SU-DHL-6 (cell line): ENCODE measurements around the gene PPP2R5D.

Experiments used
- H2AFZ ChIP-seq: fragments of 200-600 bp; sonication (generic); 2 replicates; pipeline ENCODE4 v1.6.1; 2014; ENCODE audit warnings: low read depth, mild to moderate bottlenecking, moderate library complexity, mixed read lengths, antibody characterized with exemption, low read length; ENCODE audit not compliant: severe bottlenecking
- H3F3A ChIP-seq: fragments of 200-600 bp; shearing (Covaris generic); 2 replicates; pipeline ENCODE4 v1.6.0; 2016; ENCODE audit warnings: antibody characterized with exemption, mild to moderate bottlenecking; ENCODE audit not compliant: insufficient read depth
- H3K27ac ChIP-seq: fragments of 200-600 bp; sonication (generic); 2 replicates; pipeline ENCODE4 v1.5.1; 2016; ENCODE audit warnings: low read depth, mild to moderate bottlenecking, low read length, moderate library complexity, mixed read lengths
- H3K27me3 ChIP-seq: fragments of 200-600 bp; sonication (generic), shearing (Covaris generic); 2 replicates; pipeline ENCODE4 v1.6.0; 2014; ENCODE audit warnings: mild to moderate bottlenecking, low read length
- H3K36me3 ChIP-seq: fragments of 200-600 bp; sonication (generic); 2 replicates; pipeline ENCODE4 v1.6.1; 2014; ENCODE audit warnings: mild to moderate bottlenecking, low read length, mixed read lengths
- H3K4me2 ChIP-seq: fragments of 300-600, 200-600 bp; shearing (Covaris generic), sonication (generic); 2 replicates; pipeline ENCODE4 v1.6.0; 2014; ENCODE audit warnings: low read length, low read depth, mild to moderate bottlenecking; ENCODE audit not compliant: poor library complexity, severe bottlenecking
- H3K4me3 ChIP-seq: fragments of 200-600 bp; sonication (generic); 2 replicates; pipeline ENCODE4 v1.5.1; 2014; ENCODE audit warnings: antibody characterized with exemption, low read length, mild to moderate bottlenecking, mixed read lengths; ENCODE audit not compliant: insufficient read depth, poor library complexity, severe bottlenecking
- H3K79me2 ChIP-seq: fragments of 200-600 bp; sonication (generic); 2 replicates; pipeline ENCODE4 v1.6.1; 2014; ENCODE audit warnings: mild to moderate bottlenecking, low read length, moderate library complexity; ENCODE audit not compliant: insufficient read depth
- H3K9ac ChIP-seq: fragments of 200-600 bp; sonication (generic); 2 replicates; pipeline ENCODE4 v1.7.0; 2014; ENCODE audit warnings: mild to moderate bottlenecking, low read length
- H3K9me2 ChIP-seq: fragments of 200-600 bp; sonication (generic); replicated peaks from 2 replicates; pipeline ENCODE4 v1.6.1; 2014; ENCODE audit warnings: low read length; ENCODE audit not compliant: insufficient read depth
- H3K9me3 ChIP-seq: fragments of 200-600 bp; sonication (generic); 2 replicates; pipeline ENCODE4 v1.6.1; 2014; ENCODE audit warnings: low read length, mixed read lengths; ENCODE audit not compliant: insufficient read depth
- H4K20me1 ChIP-seq: fragments of 200-600 bp; sonication (generic); 2 replicates; pipeline ENCODE4 v1.6.1; 2014; ENCODE audit warnings: low read depth, mild to moderate bottlenecking, antibody characterized with exemption, low read length, moderate library complexity, mixed read lengths
- CTCF ChIP-seq: fragments of 200-600 bp; sonication (generic); IDR thresholded peaks from one replicate; pipeline ENCODE4 v1.5.1; 2017; ENCODE audit warnings: antibody characterized with exemption, mild to moderate bottlenecking, low read length, moderate library complexity; ENCODE audit not compliant: insufficient read depth, poor library complexity, severe bottlenecking
- EZH2phosphoT487 ChIP-seq: fragments of 200-600 bp; sonication (generic), shearing (Covaris generic); conservative IDR thresholded peaks from 2 replicates; pipeline ENCODE4 v1.6.1; 2018; ENCODE audit warnings: mild to moderate bottlenecking, antibody characterized with exemption, low read length, moderate library complexity, mixed read lengths

Gene PPP2R5D

GRCh38 chr6:43050981-43051380, 66.6 kb downstream of the PPP2R5D start:
- no peak overlapping the region for H3K4me3 ChIP-seq
- no peaks in the 10 kb centered on the region for H4K20me1 ChIP-seq
- H3F3A ChIP-seq, result peaks cover 10% of the 10 kb centered on the region; the same call in 1 of the 2 replicates
- H3K9ac ChIP-seq, result no peak overlapping the region
- TF ChIP-seq EZH2phosphoT487, result no peak
- TF ChIP-seq CTCF, result no peak
- no peaks in the 10 kb centered on the region for H3K9me3 ChIP-seq
- H3K4me2 ChIP-seq, result no peak overlapping the region
- no peak overlapping the region for H3K27ac ChIP-seq
- no peaks in the 10 kb centered on the region for H3K9me2 ChIP-seq
- H3K79me2 ChIP-seq, result no peaks in the 10 kb centered on the region; the same call in 1 of the 2 replicates
- no peaks in the 10 kb centered on the region for H3K27me3 ChIP-seq
- H3K36me3 ChIP-seq, result no peaks in the 10 kb centered on the region
- H2AFZ ChIP-seq, result no peak overlapping the region

DNA sequence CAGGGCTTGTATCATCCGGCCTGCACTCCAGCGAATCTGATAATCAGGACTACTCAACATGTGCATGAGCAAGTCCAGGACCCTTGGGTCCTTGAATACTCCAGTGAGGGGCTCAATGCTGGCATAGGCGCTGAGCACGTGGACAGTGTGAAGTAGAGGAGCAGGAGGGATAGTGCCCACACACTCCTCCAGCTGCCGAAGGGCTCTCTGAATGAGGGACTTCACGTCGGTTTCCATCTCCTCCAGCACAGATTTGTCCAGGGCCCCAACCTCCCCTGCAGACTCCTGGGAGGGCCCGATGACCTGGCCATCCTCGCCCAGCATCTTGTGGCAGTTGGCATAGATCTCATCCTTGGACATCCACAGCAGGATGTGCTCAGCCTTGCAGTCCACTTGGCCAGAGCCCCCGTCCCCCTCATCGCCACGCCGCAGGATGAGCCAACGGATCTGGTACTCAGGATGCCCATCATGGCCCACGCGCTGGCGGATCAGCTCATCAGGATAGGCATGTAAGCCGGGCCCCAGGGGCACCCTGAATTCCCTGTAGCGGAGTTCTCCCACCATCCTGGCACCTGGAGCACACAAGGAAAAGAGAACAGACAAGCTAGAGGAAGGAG, 68.0 kb downstream of the PPP2R5D start:
- Histone ChIP-seq H3K27me3 (no peaks in the 10 kb centered on the region), H3K9me3 (no peaks in the 10 kb centered on the region), H3F3A (peaks cover 9% of the 10 kb centered on the region; the same call in 1 of the 2 replicates), H3K36me3 (no peaks in the 10 kb centered on the region), H3K27ac (no peak overlapping the region), H3K4me2 (peak overlapping the region; percentile 80), H2AFZ (no peak overlapping the region), H3K4me3 (no peak overlapping the region), H3K79me2 (no peaks in the 10 kb centered on the region; the same call in 1 of the 2 replicates), H3K9ac (peak overlapping the region; percentile 85; the same call in 1 of the 2 replicates), H3K9me2 (no peaks in the 10 kb centered on the region), H4K20me1 (no peaks in the 10 kb centered on the region)
- TF ChIP-seq EZH2phosphoT487 (no peak), CTCF (no peak)

- H3K79me2 ChIP-seq, result peaks cover 3% of the 10 kb centered on the region
- H3K9me2 ChIP-seq, result no peaks in the 10 kb centered on the region
- H3K9ac ChIP-seq, result peak overlapping the region; percentile 85
- peak overlapping the region; percentile 80 for H3K4me2 ChIP-seq
- H3F3A ChIP-seq, result 0 out of 2 replicates have a peak, but pooled peaks cover 4% of the 10 kb centered on the region
- no peaks in the 10 kb centered on the region for H3K9me3 ChIP-seq
- peak overlapping the region; percentile 62 for H3K27ac ChIP-seq
- TF ChIP-seq CTCF, result no peak
- no peak for TF ChIP-seq EZH2phosphoT487
- H3K4me3 ChIP-seq, result peak overlapping the region; percentile 76
- peak overlapping the region; percentile 70 for H2AFZ ChIP-seq
- H3K36me3 ChIP-seq, result no peaks in the 10 kb centered on the region
- H4K20me1 ChIP-seq, result no peaks in the 10 kb centered on the region
- no peaks in the 10 kb centered on the region for H3K27me3 ChIP-seq
These were observed 68.6 kb downstream of the PPP2R5D start for GRCh38 chr6:43052842-43053544.
